ENCODE measurements around the gene AOPEP.

AOPEP gene

DNA sequence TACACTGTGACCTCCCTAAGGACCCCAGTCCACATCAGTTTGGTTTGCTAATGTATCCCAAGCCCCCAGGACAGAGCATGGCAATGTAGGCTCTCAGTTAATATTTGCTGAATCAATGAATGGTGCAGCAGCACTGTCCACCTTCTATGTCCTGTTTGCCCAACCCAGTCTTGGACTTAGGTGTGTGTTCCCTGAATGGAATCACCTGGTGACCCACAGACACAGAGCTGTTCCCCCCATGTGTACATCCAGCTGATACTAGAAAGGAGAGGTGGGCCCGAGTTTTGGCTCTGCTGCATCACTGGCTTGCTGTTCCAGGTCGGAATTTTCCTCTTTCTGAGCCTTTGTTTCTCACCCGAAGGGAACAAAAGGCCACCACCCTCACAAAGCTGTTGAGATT, 180.2 kb downstream of the AOPEP start:
- TF ChIP-seq TAF1 (IDR thresholded peaks at IDR 0.05; ENCODE audit: low read depth, low read length): no peak
- no peak for TF ChIP-seq POU2F2 (IDR thresholded peaks at IDR 0.05; ENCODE audit: low read depth, low read length)
- TF ChIP-seq POLR2AphosphoS5 (IDR thresholded peaks at IDR 0.05; ENCODE audit: low read depth, low read length): no peak
- TF ChIP-seq POLR2A (IDR thresholded peaks at IDR 0.05; ENCODE audit: low read depth, low read length): no peak
- no peak for TF ChIP-seq PAX5 (IDR thresholded peaks at IDR 0.05; ENCODE audit: insufficient read depth, low read length, severe bottlenecking)
- TF ChIP-seq SPI1 (IDR thresholded peaks at IDR 0.05; ENCODE audit: low read depth, low read length): no peak
- DNase-seq (ENCODE audit: insufficient read length, low spot score): no peak

GRCh38 chr9:94907264-94907936, 180.9 kb downstream of the AOPEP start:
- no peak for TF ChIP-seq POLR2A (IDR thresholded peaks at IDR 0.05; ENCODE audit: low read depth, low read length)
- TF ChIP-seq SPI1 (IDR thresholded peaks at IDR 0.05; ENCODE audit: low read depth, low read length): no peak
- TF ChIP-seq TAF1 (IDR thresholded peaks at IDR 0.05; ENCODE audit: low read depth, low read length): no peak
- TF ChIP-seq POLR2AphosphoS5 (IDR thresholded peaks at IDR 0.05; ENCODE audit: low read depth, low read length): no peak
- no peak for TF ChIP-seq POU2F2 (IDR thresholded peaks at IDR 0.05; ENCODE audit: low read depth, low read length)
- no peak for TF ChIP-seq PAX5 (IDR thresholded peaks at IDR 0.05; ENCODE audit: insufficient read depth, low read length, severe bottlenecking)
- no peak for FAIRE-seq
- no peak for DNase-seq (ENCODE audit: insufficient read length, low spot score)

More for the DNA sequence above, 180.2 kb downstream of the AOPEP start:
- no peak for FAIRE-seq

- DNase-seq (ENCODE audit: insufficient read length, low spot score) (no peak), FAIRE-seq (no peak)
- no peak for TF ChIP-seq POLR2A (IDR thresholded peaks at IDR 0.05; ENCODE audit: low read depth, low read length)
- TF ChIP-seq POLR2AphosphoS5 (IDR thresholded peaks at IDR 0.05; ENCODE audit: low read depth, low read length): no peak
- no peak for TF ChIP-seq PAX5 (IDR thresholded peaks at IDR 0.05; ENCODE audit: insufficient read depth, low read length, severe bottlenecking)
- no peak for TF ChIP-seq POU2F2 (IDR thresholded peaks at IDR 0.05; ENCODE audit: low read depth, low read length)
- TF ChIP-seq TAF1 (IDR thresholded peaks at IDR 0.05; ENCODE audit: low read depth, low read length): no peak
- no peak for TF ChIP-seq SPI1 (IDR thresholded peaks at IDR 0.05; ENCODE audit: low read depth, low read length)
Measured at GRCh38 chr9:94908011-94908563, 181.6 kb downstream of the AOPEP start.

GRCh38 chr9:94908583-94909249, 182.2 kb downstream of the AOPEP start:
- no peak for FAIRE-seq

GRCh38 chr9:94909250-94909894, 182.9 kb downstream of the AOPEP start:
- DNase-seq (ENCODE audit: insufficient read length, low spot score): no peak
- no peak for TF ChIP-seq POLR2A (IDR thresholded peaks at IDR 0.05; ENCODE audit: low read depth, low read length)
- TF ChIP-seq SPI1 (IDR thresholded peaks at IDR 0.05; ENCODE audit: low read depth, low read length): no peak
- no peak for TF ChIP-seq PAX5 (IDR thresholded peaks at IDR 0.05; ENCODE audit: insufficient read depth, low read length, severe bottlenecking)
- TF ChIP-seq POU2F2 (IDR thresholded peaks at IDR 0.05; ENCODE audit: low read depth, low read length): no peak
- TF ChIP-seq TAF1 (IDR thresholded peaks at IDR 0.05; ENCODE audit: low read depth, low read length): no peak
- TF ChIP-seq POLR2AphosphoS5 (IDR thresholded peaks at IDR 0.05; ENCODE audit: low read depth, low read length): no peak
- no peak for FAIRE-seq

More at GRCh38 chr9:94908583-94909249, 182.2 kb downstream of the AOPEP start:
- no peak for DNase-seq (ENCODE audit: insufficient read length, low spot score)
- TF ChIP-seq SPI1 (IDR thresholded peaks at IDR 0.05; ENCODE audit: low read depth, low read length) (no peak), POLR2A (IDR thresholded peaks at IDR 0.05; ENCODE audit: low read depth, low read length) (no peak), TAF1 (IDR thresholded peaks at IDR 0.05; ENCODE audit: low read depth, low read length) (no peak), POU2F2 (IDR thresholded peaks at IDR 0.05; ENCODE audit: low read depth, low read length) (no peak), PAX5 (IDR thresholded peaks at IDR 0.05; ENCODE audit: insufficient read depth, low read length, severe bottlenecking) (no peak), POLR2AphosphoS5 (IDR thresholded peaks at IDR 0.05; ENCODE audit: low read depth, low read length) (no peak)

GRCh38 chr9:94909965-94910730, 183.6 kb downstream of the AOPEP start:
- no peak for FAIRE-seq
- no peak for TF ChIP-seq POLR2A (IDR thresholded peaks at IDR 0.05; ENCODE audit: low read depth, low read length)
- no peak for TF ChIP-seq SPI1 (IDR thresholded peaks at IDR 0.05; ENCODE audit: low read depth, low read length)
- TF ChIP-seq POLR2AphosphoS5 (IDR thresholded peaks at IDR 0.05; ENCODE audit: low read depth, low read length): no peak
- TF ChIP-seq TAF1 (IDR thresholded peaks at IDR 0.05; ENCODE audit: low read depth, low read length): no peak
- no peak for TF ChIP-seq PAX5 (IDR thresholded peaks at IDR 0.05; ENCODE audit: insufficient read depth, low read length, severe bottlenecking)
- no peak for TF ChIP-seq POU2F2 (IDR thresholded peaks at IDR 0.05; ENCODE audit: low read depth, low read length)
- DNase-seq (ENCODE audit: insufficient read length, low spot score): no peak

DNA sequence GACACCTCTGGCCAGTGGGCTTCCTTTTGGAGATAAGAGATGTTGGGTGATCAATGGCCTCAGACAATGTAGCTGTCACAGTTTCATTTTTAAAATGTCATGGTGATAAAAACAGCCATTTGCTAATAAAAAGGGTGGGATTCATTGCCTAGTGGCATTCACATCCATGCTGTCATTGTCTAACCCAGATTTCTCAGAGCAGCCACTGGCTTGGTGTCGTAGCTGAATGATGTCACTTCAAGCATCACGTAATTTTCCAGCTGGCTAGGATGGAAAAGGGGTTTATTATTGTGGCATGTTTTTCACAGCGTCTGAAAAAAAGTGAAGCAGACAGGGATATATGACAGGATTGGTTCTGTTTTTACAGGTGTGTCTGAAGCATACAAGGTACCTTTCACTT, 184.7 kb downstream of the AOPEP start:
- DNase-seq (ENCODE audit: insufficient read length, low spot score) (no peak), FAIRE-seq (no peak)
- TF ChIP-seq PAX5 (IDR thresholded peaks at IDR 0.05; ENCODE audit: insufficient read depth, low read length, severe bottlenecking) (no peak), POU2F2 (IDR thresholded peaks at IDR 0.05; ENCODE audit: low read depth, low read length) (no peak), POLR2AphosphoS5 (IDR thresholded peaks at IDR 0.05; ENCODE audit: low read depth, low read length) (no peak), SPI1 (IDR thresholded peaks at IDR 0.05; ENCODE audit: low read depth, low read length) (no peak), TAF1 (IDR thresholded peaks at IDR 0.05; ENCODE audit: low read depth, low read length) (no peak), POLR2A (IDR thresholded peaks at IDR 0.05; ENCODE audit: low read depth, low read length) (no peak)

DNA sequence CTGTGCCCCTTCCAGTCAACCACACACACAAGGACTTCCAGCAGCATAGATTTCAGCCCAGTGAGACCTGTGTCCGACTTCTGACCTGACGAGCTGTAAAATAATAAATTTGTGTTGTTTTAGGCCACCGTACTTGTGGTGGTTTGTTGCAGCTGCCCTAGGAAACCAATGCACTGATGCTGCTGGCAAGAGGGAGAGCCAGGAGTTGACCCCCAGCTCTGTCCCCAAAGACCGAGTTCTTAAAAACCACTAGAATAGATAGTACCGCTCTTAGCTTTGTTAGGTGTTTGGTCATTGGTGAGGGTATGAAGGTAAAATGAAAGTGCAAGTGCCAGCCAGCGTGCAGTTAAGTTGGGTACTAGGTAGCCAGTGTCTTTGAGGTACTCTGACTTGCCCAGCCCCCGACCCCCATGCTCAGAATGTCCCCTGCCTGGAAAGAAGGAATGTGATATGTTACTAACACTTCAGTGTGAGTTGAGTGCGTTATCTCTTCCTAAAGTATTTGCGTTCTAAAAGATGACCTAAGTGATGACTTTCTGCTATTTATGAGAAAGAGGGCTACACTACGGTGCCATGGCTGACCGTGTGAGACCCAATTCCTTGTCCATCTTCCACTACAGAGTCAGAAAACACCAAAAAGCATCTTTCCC, 185.6 kb downstream of the AOPEP start:
- FAIRE-seq: no peak
- DNase-seq (ENCODE audit: insufficient read length, low spot score): no peak
- no peak for TF ChIP-seq PAX5 (IDR thresholded peaks at IDR 0.05; ENCODE audit: insufficient read depth, low read length, severe bottlenecking)
- no peak for TF ChIP-seq TAF1 (IDR thresholded peaks at IDR 0.05; ENCODE audit: low read depth, low read length)
- no peak for TF ChIP-seq POLR2A (IDR thresholded peaks at IDR 0.05; ENCODE audit: low read depth, low read length)
- TF ChIP-seq POLR2AphosphoS5 (IDR thresholded peaks at IDR 0.05; ENCODE audit: low read depth, low read length): no peak
- no peak for TF ChIP-seq SPI1 (IDR thresholded peaks at IDR 0.05; ENCODE audit: low read depth, low read length)
- no peak for TF ChIP-seq POU2F2 (IDR thresholded peaks at IDR 0.05; ENCODE audit: low read depth, low read length)

Measured in GM12891 (cell line).